GM23248 (cell line): ENCODE measurements around the gene UBE3B. TPM values are rescaled to one million over a fixed set of nuclear protein-coding genes. Genes with fewer than 3 reads are reported as not detected.

Experiments
- DNase-seq: peaks from one replicate; pipeline ENCODE4 v3.0.0-alpha.2; 2015
- H2AFZ ChIP-seq: fragments of 200-600 bp; sonication (generic); 2 replicates; pipeline ENCODE4 v1.6.1; 2016; ENCODE audit warnings: antibody characterized with exemption
- H3F3A ChIP-seq: fragments of 200-600 bp; sonication (generic); 2 replicates; pipeline ENCODE4 v1.6.1; 2016; ENCODE audit warnings: mild to moderate bottlenecking, antibody characterized with exemption, mixed run types; ENCODE audit not compliant: insufficient read depth
- H3K27ac ChIP-seq: fragments of 200-600 bp; sonication (generic); 2 replicates; pipeline ENCODE4 v1.5.1; 2016; ENCODE audit warnings: mild to moderate bottlenecking
- H3K27me3 ChIP-seq: fragments of 200-600 bp; sonication (generic); replicated peaks from 2 replicates; pipeline ENCODE4 v1.6.1; 2016; ENCODE audit warnings: mild to moderate bottlenecking; ENCODE audit not compliant: insufficient read depth
- H3K36me3 ChIP-seq: fragments of 200-600 bp; sonication (generic); 2 replicates; pipeline ENCODE4 v1.6.1; 2016; ENCODE audit warnings: low read depth, mild to moderate bottlenecking
- H3K4me1 ChIP-seq: fragments of 200-600 bp; sonication (generic); 2 replicates; pipeline ENCODE4 v1.6.1; 2016; ENCODE audit warnings: mild to moderate bottlenecking; ENCODE audit not compliant: insufficient read depth
- H3K4me2 ChIP-seq: fragments of 200-600 bp; sonication (generic); one replicate; pipeline ENCODE4 v1.6.1; 2016; ENCODE audit warnings: mild to moderate bottlenecking; ENCODE audit not compliant: unreplicated experiment
- H3K4me3 ChIP-seq: fragments of 200-600 bp; sonication (generic); 2 replicates; pipeline ENCODE4 v1.5.1; 2016; ENCODE audit warnings: mild to moderate bottlenecking
- H3K79me2 ChIP-seq: fragments of 200-600 bp; sonication (generic); 2 replicates; pipeline ENCODE4 v1.6.1; 2016; ENCODE audit warnings: mild to moderate bottlenecking; ENCODE audit not compliant: insufficient read depth
- H3K9ac ChIP-seq: fragments of 200-600 bp; sonication (generic); 2 replicates; pipeline ENCODE4 v1.6.1; 2016; ENCODE audit warnings: mild to moderate bottlenecking
- H3K9me2 ChIP-seq: fragments of 200-600 bp; sonication (generic); 2 replicates; pipeline ENCODE4 v1.6.1; 2016; ENCODE audit warnings: mixed run types, mild to moderate bottlenecking, moderate library complexity; ENCODE audit not compliant: insufficient read depth
- H3K9me3 ChIP-seq: fragments of 200-600 bp; sonication (generic); one replicate; pipeline ENCODE4 v1.6.1; 2017; ENCODE audit warnings: low read depth
- H4K20me1 ChIP-seq: fragments of 200-600 bp; sonication (generic); 2 replicates; pipeline ENCODE4 v1.6.0; 2016; ENCODE audit not compliant: insufficient read depth
- EZH2 ChIP-seq: fragments of 200-600 bp; sonication (generic); IDR thresholded peaks from 2 replicates; pipeline ENCODE4 v1.6.1; 2018; ENCODE audit warnings: antibody characterized with exemption, mild to moderate bottlenecking; ENCODE audit not compliant: insufficient read depth, poor library complexity, severe bottlenecking
- EZH2phosphoT487 ChIP-seq: fragments of 200-600 bp; sonication (generic); IDR thresholded peaks from 2 replicates; pipeline ENCODE4 v1.6.1; 2018; ENCODE audit warnings: antibody characterized with exemption, moderate library complexity, mild to moderate bottlenecking, low read depth; ENCODE audit not compliant: insufficient read depth
- WGBS, 2 experiments: methylation state at CpG; one replicate each; pipeline ENCODE4 v1.1.6; 2015 to 2017; ENCODE audit warnings: low lambda C conversion rate in 2 of 2, low coverage in 1 of 2; ENCODE audit errors: missing lambda C conversion rate in 2 of 2; 5-methylcytosine and 5-hydroxymethylcytosine counted together
- in situ Hi-C: fragments of 300-500 bp; cut with MboI; formaldehyde crosslinking; loops from 2 replicates; pipeline ENCODE4 v1.15.0; 2020
- polyA plus RNA-seq: library from polyadenylated mRNA; unstranded; fragments of >200 nt; fragmentation: Nextera tagmentation; extraction: Ambion mirVana; gene quantifications from 2 replicates; pipeline ENCODE4 v1.2.1, GENCODE V29; 2016
- total RNA-seq: library from RNA; depleted of rRNA; stranded (reverse); fragments of >200 nt; shearing (Covaris generic); gene quantifications from 2 replicates; pipeline ENCODE4 v1.2.3, GENCODE V29; 2014

Gene UBE3B
- total and polyA plus RNA-seq, 2 experiments from 2014 or later = 32.0 to 38.3 TPM

DNA sequence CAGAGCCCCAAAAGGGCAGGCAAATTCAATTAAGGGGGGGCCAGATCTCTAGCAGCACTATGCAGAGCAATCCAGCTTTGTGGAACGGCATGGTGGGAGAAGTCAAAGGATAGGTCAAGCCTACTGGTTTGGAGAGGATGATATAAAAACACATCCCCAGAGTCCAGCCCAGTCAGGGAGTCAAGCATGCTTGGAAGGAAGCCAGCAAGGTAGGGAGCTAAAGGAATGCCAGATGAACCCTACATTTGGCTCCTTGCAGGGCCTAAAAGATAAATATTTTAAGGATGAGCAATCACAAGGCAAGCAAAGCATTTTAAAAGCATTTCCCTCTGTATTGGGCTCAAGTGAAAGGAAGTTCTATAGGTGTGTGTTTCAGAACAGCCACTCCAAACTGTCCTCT is 21.7 kb upstream of the UBE3B start:
- Histone ChIP-seq H4K20me1 (no peaks in the 10 kb centered on the region), H3K4me1 (peaks cover 45% of the 10 kb centered on the region), H3K9me3 (no peaks in the 10 kb centered on the region), H3K4me2 (no peak overlapping the region), H3K27me3 (no peaks in the 10 kb centered on the region), H3K4me3 (no peak overlapping the region), H3K9ac (no peak overlapping the region), H3K79me2 (peaks cover 100% of the 10 kb centered on the region), H3K36me3 (peaks cover 80% of the 10 kb centered on the region), H3F3A (peaks cover 48% of the 10 kb centered on the region), H3K9me2 (no peaks in the 10 kb centered on the region), H3K27ac (peak overlapping the region; percentile 7; the same call in 1 of the 2 replicates), H2AFZ (no peak overlapping the region)
- in situ Hi-C loops = no loop called here
- DNase-seq = peak; percentile 30
- TF ChIP-seq EZH2 = no peak
- TF ChIP-seq EZH2phosphoT487 = no peak
- WGBS, 2 experiments = 95 to 96% methylated on average over 1 of the region's 1 CpG

DNA sequence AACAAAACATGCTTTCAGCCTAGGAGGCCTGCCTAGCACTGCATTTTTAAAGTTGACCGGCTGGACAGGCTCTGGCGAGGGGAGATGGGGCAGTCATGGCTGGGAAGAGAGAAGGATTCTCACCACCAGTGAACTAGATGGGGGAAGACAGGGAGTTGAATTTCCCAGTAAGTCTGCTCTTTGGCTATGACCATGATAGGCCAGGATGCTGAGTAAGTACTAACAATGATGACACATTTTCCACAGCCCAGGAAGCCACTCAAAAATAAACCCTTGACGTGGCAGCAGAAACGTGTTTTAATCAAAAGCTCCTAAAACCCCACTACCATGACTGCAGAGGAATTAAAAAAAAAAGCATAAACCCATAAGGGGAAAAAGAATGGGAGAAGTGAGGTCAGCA is 19.3 kb upstream of the UBE3B start:
- in situ Hi-C loops = no loop called here
- 16 to 17% methylated on average over 4 of the region's 4 CpGs for WGBS, 2 experiments

DNA sequence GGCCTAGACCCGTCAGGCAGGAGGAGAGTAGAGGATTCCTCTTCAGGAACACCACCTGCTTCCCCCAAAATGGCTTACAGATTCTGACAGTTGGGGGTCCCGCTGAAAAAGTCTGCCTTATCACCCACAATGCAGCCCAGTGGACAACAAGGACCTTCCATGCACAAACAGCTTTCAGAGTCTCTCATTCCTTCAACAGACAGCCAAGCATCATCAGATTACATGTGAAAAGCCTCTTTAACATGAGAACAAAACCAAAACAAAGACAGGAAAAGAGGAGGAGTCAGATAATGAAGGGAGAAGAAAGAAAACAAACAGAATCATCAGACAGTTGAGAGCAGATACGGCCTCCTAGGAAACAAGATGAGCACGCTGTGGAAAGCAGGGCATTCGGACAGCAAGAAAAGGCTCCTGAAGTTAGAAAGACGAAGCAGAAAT is 18.6 kb upstream of the UBE3B start:
- peaks cover 85% of the 10 kb centered on the region for H3K79me2 ChIP-seq
- peaks cover 72% of the 10 kb centered on the region for H3K4me1 ChIP-seq
- no peaks in the 10 kb centered on the region for H3K9me3 ChIP-seq
- peak overlapping the region; percentile 20 for H3K4me3 ChIP-seq
- DNase-seq = peak; percentile 68
- in situ Hi-C loops = no loop called here
- H3K9ac ChIP-seq = peak overlapping the region; percentile 81
- no peaks in the 10 kb centered on the region for H4K20me1 ChIP-seq
- no peak overlapping the region for H2AFZ ChIP-seq
- H3K27ac ChIP-seq = peak overlapping the region; percentile 99
- H3K9me2 ChIP-seq = no peaks in the 10 kb centered on the region
- no peak for TF ChIP-seq EZH2phosphoT487
- TF ChIP-seq EZH2 = no peak
- WGBS, 2 experiments = 17 to 22% methylated on average over 6 of the region's 6 CpGs
- no peaks in the 10 kb centered on the region for H3K27me3 ChIP-seq
- peaks cover 50% of the 10 kb centered on the region for H3K36me3 ChIP-seq
- H3F3A ChIP-seq = peaks cover 73% of the 10 kb centered on the region
- peak overlapping the region; percentile 63 for H3K4me2 ChIP-seq

More for the DNA sequence above, 19.3 kb upstream of the UBE3B start:
- Histone ChIP-seq H3K4me1 (peaks cover 67% of the 10 kb centered on the region), H3K27me3 (no peaks in the 10 kb centered on the region), H3K4me2 (peak overlapping the region; percentile 63), H3K9me3 (no peaks in the 10 kb centered on the region), H3K9me2 (no peaks in the 10 kb centered on the region), H3K79me2 (peaks cover 89% of the 10 kb centered on the region), H3K9ac (peak overlapping the region; percentile 81), H3F3A (peaks cover 70% of the 10 kb centered on the region), H2AFZ (no peak overlapping the region), H3K4me3 (0 out of 2 replicates have a peak overlapping the region, but pooled peaks have one; percentile 20), H3K36me3 (peaks cover 57% of the 10 kb centered on the region), H3K27ac (peak overlapping the region; percentile 99), H4K20me1 (no peaks in the 10 kb centered on the region)
- TF ChIP-seq EZH2phosphoT487 (no peak), EZH2 (no peak)
- DNase-seq = peak; percentile 90

DNA sequence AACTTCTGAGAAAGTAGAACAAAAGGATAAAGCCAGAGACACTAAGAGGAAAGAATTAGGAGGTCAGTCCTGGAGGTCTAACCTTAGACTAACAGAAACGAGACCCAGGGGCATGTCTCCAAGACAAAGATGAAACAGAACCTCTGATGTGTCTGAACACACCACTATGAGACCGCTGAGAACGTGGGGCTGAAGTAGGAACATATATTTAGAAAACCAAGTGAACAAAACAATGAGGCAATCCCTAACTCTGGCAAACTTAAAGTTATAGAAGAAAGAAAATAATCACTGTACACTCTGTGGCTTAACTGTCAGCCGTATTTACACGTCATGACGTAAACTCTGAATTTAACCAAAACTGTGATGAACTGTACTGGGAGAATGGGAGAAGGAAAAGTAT is 18.2 kb upstream of the UBE3B start:
- DNase-seq = peak; percentile 49
- Histone ChIP-seq H3K4me2 (peak overlapping the region; percentile 63), H3K79me2 (peaks cover 85% of the 10 kb centered on the region), H3K27ac (peak overlapping the region; percentile 99), H3K4me1 (peaks cover 77% of the 10 kb centered on the region), H3K36me3 (peaks cover 45% of the 10 kb centered on the region), H3K9me3 (no peaks in the 10 kb centered on the region), H3K9me2 (no peaks in the 10 kb centered on the region), H3K9ac (peak overlapping the region; percentile 81), H3K4me3 (peak overlapping the region; percentile 20), H4K20me1 (no peaks in the 10 kb centered on the region), H3K27me3 (no peaks in the 10 kb centered on the region), H3F3A (peaks cover 78% of the 10 kb centered on the region), H2AFZ (no peak overlapping the region)
- in situ Hi-C loops = no loop called here
- 19 to 26% methylated on average over 6 of the region's 6 CpGs for WGBS, 2 experiments
- TF ChIP-seq EZH2phosphoT487 (no peak), EZH2 (no peak)

DNA sequence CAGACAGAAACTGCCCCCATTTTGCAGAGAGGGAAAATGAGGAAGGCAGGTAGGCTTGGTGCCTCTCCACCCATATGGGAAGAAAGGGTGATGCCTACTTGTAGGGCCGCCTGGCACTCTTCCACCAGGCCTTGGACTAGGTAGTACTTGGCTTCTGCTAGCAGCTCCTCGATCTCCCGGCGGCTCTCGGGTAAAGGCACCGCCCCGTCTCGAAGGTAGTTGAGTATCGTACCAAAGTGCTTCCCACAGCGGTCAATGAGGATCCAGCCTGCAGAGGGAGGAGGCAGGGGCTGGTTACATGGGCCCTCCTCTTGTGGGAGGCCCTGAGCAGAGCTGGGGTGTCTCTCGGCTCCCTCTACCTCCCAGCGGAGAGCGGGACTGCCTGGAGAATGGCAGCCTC is 16.9 kb upstream of the UBE3B start:
- Histone ChIP-seq H3K9ac (peak overlapping the region; percentile 89; the same call in 1 of the 2 replicates), H3K9me2 (no peaks in the 10 kb centered on the region)

More for the DNA sequence above, 16.9 kb upstream of the UBE3B start:
- no peak for TF ChIP-seq EZH2
- no peak for TF ChIP-seq EZH2phosphoT487
- peaks cover 91% of the 10 kb centered on the region for H3F3A ChIP-seq
- no peak for DNase-seq
- peaks cover 85% of the 10 kb centered on the region for H3K79me2 ChIP-seq
- no peaks in the 10 kb centered on the region for H3K9me3 ChIP-seq
- H3K36me3 ChIP-seq = peaks cover 39% of the 10 kb centered on the region
- no peak overlapping the region for H3K4me2 ChIP-seq
- WGBS, 2 experiments = 89 to 93% methylated on average over 12 to 13 of the region's 13 CpGs
- in situ Hi-C loops = no loop called here
- peaks cover 83% of the 10 kb centered on the region for H3K4me1 ChIP-seq
- H3K27ac ChIP-seq = peak overlapping the region; percentile 99
- no peak overlapping the region for H3K4me3 ChIP-seq
- H4K20me1 ChIP-seq = no peaks in the 10 kb centered on the region
- H2AFZ ChIP-seq = no peak overlapping the region
- H3K27me3 ChIP-seq = no peaks in the 10 kb centered on the region
